BLaER1 treated with 17β-estradiol and CSF1 and Interleukin-3, amounts not matched to agents 10 nM and 100 nM (cell line): Measurements from ENCODE around the gene ZBTB20.
A peak's percentile ranks its signal among the peaks of the same experiment; 100 is the strongest.

Experiments
- H3K27ac ChIP-seq, 11 experiments: shearing (Covaris generic); formaldehyde crosslinking; 2 replicates each; pipeline ENCODE4 v1.8.1; 2022
- H3K27me3 ChIP-seq, 11 experiments: shearing (Covaris generic); formaldehyde crosslinking; 2 replicates each; pipeline ENCODE4 v1.8.1; 2022
- H3K36me3 ChIP-seq, 11 experiments: shearing (Covaris generic); formaldehyde crosslinking; 2 replicates each; pipeline ENCODE4 v1.8.1; 2022
- H3K4me1 ChIP-seq, 10 experiments: shearing (Covaris generic); formaldehyde crosslinking; 2 replicates each; pipeline ENCODE4 v1.8.1; 2022
- H3K4me2 ChIP-seq, 11 experiments: shearing (Covaris generic); formaldehyde crosslinking; 2 replicates each; pipeline ENCODE4 v1.8.1; 2022
- H3K4me3 ChIP-seq, 10 experiments: shearing (Covaris generic); formaldehyde crosslinking; 2 replicates each; pipeline ENCODE4 v1.8.1; 2022
- H3K9ac ChIP-seq, 11 experiments: shearing (Covaris generic); formaldehyde crosslinking; 2 replicates each; pipeline ENCODE4 v1.8.1; 2022
- H3K9me3 ChIP-seq, 11 experiments: shearing (Covaris generic); formaldehyde crosslinking; replicated peaks in 1 of 11; 2 replicates each; pipeline ENCODE4 v1.8.1; 2022
- H4K20me1 ChIP-seq, 11 experiments: shearing (Covaris generic); formaldehyde crosslinking; 2 replicates each; pipeline ENCODE4 v1.8.1; 2022
- Cebpa-rat ChIP-seq, 11 experiments: shearing (Covaris generic); IDR thresholded peaks; 2 replicates each; pipeline ENCODE4 v1.8.1; 2022

ZBTB20 gene

DNA sequence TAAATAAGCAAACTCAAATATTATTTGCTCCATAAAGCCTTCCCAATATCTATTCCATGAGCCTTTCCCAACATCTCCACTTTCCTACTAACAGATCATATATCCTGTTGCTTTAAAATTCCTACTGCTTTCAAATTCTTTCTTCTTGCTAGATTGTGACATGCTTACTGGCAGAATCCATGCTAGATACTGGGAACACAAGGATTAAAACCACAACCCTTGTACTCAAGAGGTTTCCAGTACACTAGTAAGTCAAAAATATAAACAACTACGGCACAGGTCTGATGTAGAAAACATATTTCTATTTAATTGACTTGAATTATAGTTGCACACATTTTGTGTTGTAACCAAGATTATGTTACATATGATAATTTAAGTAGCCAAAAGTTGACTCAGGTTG lies 275.0 kb downstream of the ZBTB20 start:
- Histone ChIP-seq H3K4me2 (peak overlapping the region in 1 of 11 experiments; percentile 24; a peak in 2 of 22 replicates), H3K36me3 (no peaks in the 10 kb centered on the region), H3K4me3 (no peak overlapping the region), H3K9ac (no peak overlapping the region), H4K20me1 (no peaks in the 10 kb centered on the region), H3K27me3 (no peaks in the 10 kb centered on the region), H3K9me3 (no peaks in the 10 kb centered on the region), H3K4me1 (peaks cover 0 to 19% (median 0%) of the 10 kb centered on the region in 10 experiments; a peak in 5 of 20 replicates), H3K27ac (no peak overlapping the region)
- no peak for TF ChIP-seq Cebpa-rat (IDR thresholded peaks at IDR 0.05)

DNA sequence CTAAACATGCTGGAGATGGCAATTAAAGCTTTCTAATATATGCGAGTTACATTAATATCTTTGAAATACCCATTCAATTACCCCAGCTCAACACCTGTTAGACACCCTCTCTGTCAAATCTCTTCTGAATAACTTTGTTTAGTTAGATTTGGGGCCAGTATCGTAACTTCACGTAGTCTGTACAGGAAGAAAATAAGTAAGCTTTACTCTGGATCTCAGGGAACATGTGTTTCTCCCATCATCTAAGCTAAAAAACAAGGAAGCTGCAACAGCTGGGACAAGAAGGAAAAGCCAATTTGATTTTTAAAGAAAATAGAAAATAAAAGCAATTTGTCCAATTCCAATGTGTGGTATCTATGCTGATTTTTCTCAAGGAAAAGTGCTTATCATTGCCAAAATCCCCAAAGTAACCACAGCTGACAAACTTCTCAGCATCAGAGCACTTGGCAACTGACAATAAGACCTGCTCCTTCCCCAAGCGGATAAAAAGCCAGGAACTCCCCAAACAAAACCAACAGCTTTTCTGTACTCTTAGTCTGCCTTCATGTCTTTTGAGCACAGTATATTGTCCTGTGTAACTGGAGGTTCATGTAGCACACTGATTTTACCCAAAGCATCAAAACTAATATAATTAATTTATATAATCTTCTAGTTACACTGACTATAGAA lies 279.1 kb downstream of the ZBTB20 start:
- Histone ChIP-seq H3K27ac (no peak overlapping the region), H3K9me3 (no peaks in the 10 kb centered on the region), H4K20me1 (no peaks in the 10 kb centered on the region), H3K4me3 (no peak overlapping the region), H3K9ac (no peak overlapping the region), H3K27me3 (no peaks in the 10 kb centered on the region), H3K4me1 (peaks cover 0 to 27% (median 0%) of the 10 kb centered on the region in 10 experiments; a peak in 6 of 20 replicates), H3K36me3 (no peaks in the 10 kb centered on the region), H3K4me2 (no peak overlapping the region)
- no peak for TF ChIP-seq Cebpa-rat (IDR thresholded peaks at IDR 0.05)

DNA sequence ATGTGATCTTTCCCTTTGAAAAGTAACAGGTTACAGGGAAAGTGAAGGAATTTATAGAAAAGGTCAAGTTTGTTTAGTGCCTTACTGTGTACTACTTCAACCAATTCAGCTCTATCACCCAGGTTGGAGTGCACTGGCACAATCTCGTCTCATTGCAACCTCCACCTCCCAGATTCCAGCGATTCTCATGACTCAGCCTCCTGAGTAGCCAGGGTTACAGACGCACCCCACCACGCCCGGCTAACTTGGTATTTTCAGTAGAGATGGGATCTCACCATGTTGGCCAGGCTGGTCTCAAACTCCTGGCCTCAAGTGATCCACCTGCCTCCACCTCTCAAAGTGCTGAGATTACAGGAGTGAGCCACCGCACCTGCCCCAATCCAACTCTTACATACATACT lies 279.7 kb downstream of the ZBTB20 start:
- no peak for TF ChIP-seq Cebpa-rat (IDR thresholded peaks at IDR 0.05)
- Histone ChIP-seq H4K20me1 (no peaks in the 10 kb centered on the region), H3K27ac (no peak overlapping the region), H3K4me1 (peaks cover 0 to 21% (median 0%) of the 10 kb centered on the region in 10 experiments; a peak in 6 of 20 replicates), H3K27me3 (no peaks in the 10 kb centered on the region), H3K36me3 (no peaks in the 10 kb centered on the region), H3K9ac (no peak overlapping the region), H3K4me2 (no peak overlapping the region), H3K9me3 (no peaks in the 10 kb centered on the region), H3K4me3 (no peak overlapping the region)

DNA sequence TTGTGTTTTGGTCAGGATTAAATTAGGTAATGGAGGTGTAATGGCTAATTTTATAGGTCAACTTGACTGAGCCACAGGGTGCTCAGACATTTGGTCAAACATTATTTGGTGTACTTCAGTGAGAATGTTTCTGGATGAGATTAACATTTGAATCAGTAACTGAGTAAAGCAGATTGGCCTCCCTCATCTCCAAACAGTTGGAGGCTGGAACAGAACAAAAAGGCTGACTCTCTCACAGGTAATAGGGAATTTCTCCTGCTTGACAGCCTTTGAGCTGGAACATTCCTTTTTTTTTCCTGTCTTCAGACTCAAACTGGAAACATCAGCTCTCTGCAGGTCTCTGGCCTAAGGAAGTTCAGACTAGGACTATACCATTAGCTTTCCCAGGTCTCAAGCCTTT lies 280.7 kb downstream of the ZBTB20 start:
- Histone ChIP-seq H3K9ac (no peak overlapping the region), H3K4me3 (no peak overlapping the region), H3K36me3 (no peaks in the 10 kb centered on the region), H4K20me1 (no peaks in the 10 kb centered on the region), H3K9me3 (no peaks in the 10 kb centered on the region), H3K4me2 (no peak overlapping the region), H3K27ac (no peak overlapping the region), H3K27me3 (no peaks in the 10 kb centered on the region), H3K4me1 (peaks cover 0 to 11% (median 0%) of the 10 kb centered on the region in 10 experiments; a peak in 4 of 20 replicates)
- TF ChIP-seq Cebpa-rat (IDR thresholded peaks at IDR 0.05) = no peak

- Histone ChIP-seq H3K4me3 (no peak overlapping the region), H3K36me3 (no peaks in the 10 kb centered on the region), H4K20me1 (no peaks in the 10 kb centered on the region), H3K4me1 (peaks cover 0 to 8% (median 0%) of the 10 kb centered on the region in 10 experiments; a peak in 2 of 20 replicates), H3K9ac (no peak overlapping the region), H3K27me3 (no peaks in the 10 kb centered on the region), H3K27ac (no peak overlapping the region), H3K4me2 (no peak overlapping the region), H3K9me3 (no peaks in the 10 kb centered on the region)
- no peak for TF ChIP-seq Cebpa-rat (IDR thresholded peaks at IDR 0.05)
Measured at GRCh38 chr3:114864970-114865369, 282.1 kb downstream of the ZBTB20 start.

DNA sequence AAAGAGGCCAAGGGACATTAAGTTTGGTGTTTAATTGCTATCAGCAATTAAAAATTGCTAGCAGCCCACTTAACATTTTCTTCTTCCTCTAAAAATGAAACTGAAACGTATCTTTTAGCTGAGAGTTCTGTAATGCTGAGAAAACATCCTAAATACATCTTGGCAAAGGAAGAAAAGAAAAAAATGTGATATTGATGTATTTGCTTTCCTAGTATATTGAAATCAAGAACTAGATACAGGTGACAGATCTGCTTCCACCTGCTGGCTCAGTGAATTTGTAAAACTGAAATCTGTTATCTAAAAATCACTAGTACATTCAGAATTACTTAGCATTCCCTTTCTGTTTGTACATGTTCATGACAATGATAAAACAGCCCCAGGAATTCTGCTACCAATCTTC lies 283.2 kb downstream of the ZBTB20 start:
- Histone ChIP-seq H3K4me3 (no peak overlapping the region), H3K27me3 (no peaks in the 10 kb centered on the region), H3K9me3 (no peaks in the 10 kb centered on the region), H4K20me1 (no peaks in the 10 kb centered on the region), H3K36me3 (no peaks in the 10 kb centered on the region), H3K4me1 (peaks cover 0 to 8% (median 0%) of the 10 kb centered on the region in 10 experiments; a peak in 3 of 20 replicates), H3K9ac (no peak overlapping the region), H3K4me2 (peak overlapping the region in 9 of 11 experiments; percentile 1 to 47 (median 26); a peak in 11 of 22 replicates), H3K27ac (peak overlapping the region in 1 of 11 experiments; percentile 12; a peak in 1 of 22 replicates)
- TF ChIP-seq Cebpa-rat (IDR thresholded peaks at IDR 0.05) = no peak

- no peak overlapping the region for H3K4me3 ChIP-seq
- H3K36me3 ChIP-seq = no peaks in the 10 kb centered on the region
- TF ChIP-seq Cebpa-rat (IDR thresholded peaks at IDR 0.05) = no peak
- no peaks in the 10 kb centered on the region for H3K9me3 ChIP-seq
- no peak overlapping the region for H3K9ac ChIP-seq
- no peak overlapping the region for H3K27ac ChIP-seq
- H3K4me2 ChIP-seq = no peak overlapping the region
- no peaks in the 10 kb centered on the region for H4K20me1 ChIP-seq
- H3K27me3 ChIP-seq = no peaks in the 10 kb centered on the region
- H3K4me1 ChIP-seq = peaks cover 0 to 16% (median 8%) of the 10 kb centered on the region in 10 experiments; a peak in 8 of 20 replicates
Measured at GRCh38 chr3:114861666-114862065, 285.4 kb downstream of the ZBTB20 start.

GRCh38 chr3:114860531-114860930 lies 286.6 kb downstream of the ZBTB20 start:
- H3K4me2 ChIP-seq = no peak overlapping the region

DNA sequence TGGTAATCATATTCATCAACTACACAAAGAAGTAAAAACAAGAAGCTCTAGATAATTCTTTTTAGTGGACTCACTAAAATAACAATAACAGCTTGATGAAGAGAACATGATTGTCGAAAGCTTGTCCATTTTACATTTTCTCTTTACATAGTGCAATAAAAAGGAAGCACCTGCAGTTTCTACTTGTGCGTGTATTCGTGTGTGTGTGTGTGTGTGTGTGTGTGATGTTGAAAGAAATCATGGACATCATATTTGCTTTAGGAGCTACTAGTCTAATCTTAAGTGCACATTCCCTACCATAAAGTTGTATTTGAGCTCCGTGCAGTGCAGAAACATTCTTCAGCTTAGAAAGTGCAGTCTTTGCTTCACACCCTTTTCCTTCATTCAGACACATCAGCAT lies 288.8 kb downstream of the ZBTB20 start:
- Histone ChIP-seq H3K4me1 (peaks cover 0 to 16% (median 6%) of the 10 kb centered on the region in 10 experiments; a peak in 8 of 20 replicates), H3K4me3 (no peak overlapping the region), H3K36me3 (no peaks in the 10 kb centered on the region), H3K9me3 (no peaks in the 10 kb centered on the region), H3K27me3 (no peaks in the 10 kb centered on the region), H3K4me2 (peak overlapping the region in 5 of 11 experiments; percentile 0 to 33 (median 16); a peak in 5 of 22 replicates), H4K20me1 (no peaks in the 10 kb centered on the region), H3K9ac (no peak overlapping the region), H3K27ac (no peak overlapping the region)
- TF ChIP-seq Cebpa-rat (IDR thresholded peaks at IDR 0.05) = no peak

More at GRCh38 chr3:114860531-114860930, 286.6 kb downstream of the ZBTB20 start:
- H3K9ac ChIP-seq = no peak overlapping the region
- peaks cover 0 to 16% (median 8%) of the 10 kb centered on the region in 10 experiments; a peak in 8 of 20 replicates for H3K4me1 ChIP-seq
- no peaks in the 10 kb centered on the region for H3K27me3 ChIP-seq
- no peak for TF ChIP-seq Cebpa-rat (IDR thresholded peaks at IDR 0.05)
- H3K36me3 ChIP-seq = no peaks in the 10 kb centered on the region
- H4K20me1 ChIP-seq = no peaks in the 10 kb centered on the region
- no peaks in the 10 kb centered on the region for H3K9me3 ChIP-seq
- H3K27ac ChIP-seq = no peak overlapping the region
- H3K4me3 ChIP-seq = no peak overlapping the region

DNA sequence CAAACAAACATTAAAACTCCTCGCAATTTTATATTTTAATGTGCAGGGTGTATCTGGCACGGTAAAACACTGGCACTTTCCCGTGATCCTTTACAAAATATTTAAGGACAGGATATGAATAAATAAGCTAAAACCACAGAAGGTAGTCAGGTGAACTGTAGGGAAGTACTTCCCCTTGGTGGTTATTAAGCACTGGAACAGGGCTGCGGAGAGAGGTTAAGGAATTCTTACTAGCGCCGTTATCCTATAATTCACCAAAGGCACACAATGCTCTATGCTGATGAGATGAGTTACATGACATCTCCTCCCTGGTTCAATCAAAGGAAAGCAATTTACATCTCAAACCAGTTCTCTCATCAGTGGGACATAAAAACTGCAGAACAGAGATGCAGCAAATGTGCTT lies 289.8 kb downstream of the ZBTB20 start:
- Histone ChIP-seq H3K9me3 (no peaks in the 10 kb centered on the region), H4K20me1 (no peaks in the 10 kb centered on the region), H3K4me1 (peaks cover 0 to 16% (median 6%) of the 10 kb centered on the region in 10 experiments; a peak in 7 of 20 replicates), H3K9ac (no peak overlapping the region), H3K27ac (no peak overlapping the region), H3K36me3 (no peaks in the 10 kb centered on the region), H3K27me3 (no peaks in the 10 kb centered on the region), H3K4me3 (no peak overlapping the region), H3K4me2 (no peak overlapping the region)
- TF ChIP-seq Cebpa-rat (IDR thresholded peaks at IDR 0.05) = no peak
